GM23338 (cell line): ENCODE results near the gene ZNF148.

Source experiments
- CREB1 ChIP-seq: fragments of 250-450 bp; sonication (Bioruptor Pico); IDR thresholded peaks from 2 replicates; pipeline ENCODE4 v1.5.0; 2020; ENCODE audit warnings: low read depth, mild to moderate bottlenecking, moderate library complexity
- CTCF ChIP-seq, 2 experiments: fragments of 200-600 bp in 1 of 2; sonication (generic) in 1 of 2; conservative IDR thresholded peaks; 2 replicates each; pipeline versions ENCODE4 v1.5.1 to v1.6.1; 2016 to 2017; ENCODE audit warnings: antibody characterized with exemption in 2 of 2, low read depth in 2 of 2, mild to moderate bottlenecking in 2 of 2, moderate library complexity in 1 of 2
- ETS1 ChIP-seq: IDR thresholded peaks from 2 replicates; pipeline ENCODE4 v1.6.1; 2016; ENCODE audit warnings: antibody characterized with exemption
- EZH2 ChIP-seq: fragments of 200-600 bp; sonication (generic); IDR thresholded peaks from one replicate; pipeline ENCODE4 v1.8.0; 2017; ENCODE audit warnings: antibody characterized with exemption, mild to moderate bottlenecking, low read depth; ENCODE audit not compliant: unreplicated experiment
- EZH2phosphoT487 ChIP-seq: fragments of 200-600 bp; sonication (generic); IDR thresholded peaks from one replicate; pipeline ENCODE4 v1.8.1; 2018; ENCODE audit warnings: antibody characterized with exemption; ENCODE audit not compliant: unreplicated experiment
- JUNB ChIP-seq: IDR thresholded peaks from one replicate; pipeline ENCODE4 v1.6.1; 2016; ENCODE audit warnings: antibody characterized with exemption; ENCODE audit not compliant: unreplicated experiment
- NANOG ChIP-seq: IDR thresholded peaks from 2 replicates; pipeline ENCODE4 v1.6.1; 2016; ENCODE audit warnings: antibody characterized with exemption, borderline replicate concordance
- POLR2AphosphoS5 ChIP-seq: IDR thresholded peaks from 2 replicates; pipeline ENCODE4 v1.6.1; 2016; ENCODE audit warnings: antibody characterized with exemption, low read depth
- REST ChIP-seq: IDR thresholded peaks from one replicate; pipeline ENCODE4 v1.6.1; 2018; ENCODE audit warnings: antibody characterized with exemption; ENCODE audit not compliant: unreplicated experiment
- STAT1 ChIP-seq: IDR thresholded peaks from one replicate; pipeline ENCODE4 v1.6.1; 2016; ENCODE audit warnings: antibody characterized with exemption; ENCODE audit not compliant: unreplicated experiment
- ZNF114 ChIP-seq: fragments of 250-450 bp; sonication (Bioruptor Pico); IDR thresholded peaks from 2 replicates; pipeline ENCODE4 v1.5.0; 2020; ENCODE audit warnings: mild to moderate bottlenecking, moderate library complexity
- ZNF331 ChIP-seq: fragments of 250-450 bp; sonication (Bioruptor Pico); IDR thresholded peaks from 2 replicates; pipeline ENCODE4 v1.5.0; 2020; ENCODE audit warnings: low read depth, mild to moderate bottlenecking, moderate library complexity

- TF ChIP-seq CTCF (conservative IDR thresholded peaks at IDR 0.05; ENCODE audit: low read depth in 2 of 2): no peak
- TF ChIP-seq EZH2phosphoT487: no peak
- no peak for TF ChIP-seq POLR2AphosphoS5
- no peak for TF ChIP-seq EZH2
- TF ChIP-seq NANOG: no peak
- peak; percentile 10 for TF ChIP-seq REST
- TF ChIP-seq ETS1: no peak
- no peak for TF ChIP-seq ZNF331 (CRISPR knock-in tag)
- no peak for TF ChIP-seq CREB1
- TF ChIP-seq STAT1: no peak
- TF ChIP-seq ZNF114 (CRISPR knock-in tag): no peak
- no peak for TF ChIP-seq JUNB
Observed at GRCh38 chr3:125374501-125374995, 577 bp downstream of the ZNF148 start.
